ENCODE results near the gene GPC3. TPM values are rescaled to one million over a fixed set of nuclear protein-coding genes. Genes with fewer than 3 reads are reported as not detected.

Gene GPC3
- polyA plus RNA-seq, 1 of the 3 experiments (the other 2 are of a cell fraction), result 1.4 TPM

DNA sequence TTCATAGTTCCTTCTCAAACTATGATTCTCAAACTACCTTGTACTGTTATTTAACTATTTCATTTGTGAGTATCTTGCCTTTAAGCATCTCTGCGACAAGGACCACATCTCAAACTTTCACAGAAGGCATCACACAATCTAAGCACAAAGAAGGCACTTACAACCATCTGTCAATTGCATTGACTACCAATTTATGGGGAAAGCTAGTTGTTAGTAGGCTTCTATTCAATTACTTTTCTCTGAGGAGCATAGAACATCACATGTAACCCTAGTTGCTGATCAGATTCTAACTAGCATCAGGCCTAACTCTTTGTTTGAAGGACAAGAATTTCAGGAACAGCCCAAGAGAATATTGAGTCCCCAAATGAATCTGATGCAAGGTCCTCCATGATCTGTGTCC is 74.9 kb downstream of the GPC3 start:
- H3F3A ChIP-seq (replicated peaks; ENCODE audit: insufficient read depth), result no peaks in the 10 kb centered on the region
- H3K4me3 ChIP-seq (ENCODE audit: low read depth in 2 of 2, low read length in 1 of 2), result no peak overlapping the region
- no peak overlapping the region for H3K9ac ChIP-seq
- no peaks in the 10 kb centered on the region for H3K4me1 ChIP-seq (ENCODE audit: control insufficient read depth in 1 of 2, insufficient read depth in 2 of 2, low read depth in 1 of 2, low read length in 1 of 2)
- WGBS (ENCODE audit: low lambda C conversion rate), result 16% methylated on average over 1 of the region's 1 CpG
- no peaks in the 10 kb centered on the region for H3K36me3 ChIP-seq (replicated peaks in 1 of 2; ENCODE audit: control insufficient read depth in 1 of 2, insufficient read depth in 2 of 2, low read length in 1 of 2)
- no peak overlapping the region for H2AFZ ChIP-seq (ENCODE audit: low read depth)
- no peaks in the 10 kb centered on the region for H3K9me2 ChIP-seq
- no peak for TF ChIP-seq FOXJ3 (CRISPR knock-in tag; IDR thresholded peaks at IDR 0.05)
- TF ChIP-seq EP300 (IDR thresholded peaks at IDR 0.05; ENCODE audit: borderline replicate concordance in 1 of 2, low read depth in 1 of 2, low read length in 1 of 2), result no peak
- TF ChIP-seq, protein P1, sequence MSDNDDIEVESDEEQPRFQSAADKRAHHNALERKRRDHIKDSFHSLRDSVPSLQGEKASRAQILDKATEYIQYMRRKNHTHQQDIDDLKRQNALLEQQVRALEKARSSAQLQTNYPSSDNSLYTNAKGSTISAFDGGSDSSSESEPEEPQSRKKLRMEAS (IDR thresholded peaks at IDR 0.05; ENCODE audit: low read depth), result no peak
- TF ChIP-seq, protein P2, sequence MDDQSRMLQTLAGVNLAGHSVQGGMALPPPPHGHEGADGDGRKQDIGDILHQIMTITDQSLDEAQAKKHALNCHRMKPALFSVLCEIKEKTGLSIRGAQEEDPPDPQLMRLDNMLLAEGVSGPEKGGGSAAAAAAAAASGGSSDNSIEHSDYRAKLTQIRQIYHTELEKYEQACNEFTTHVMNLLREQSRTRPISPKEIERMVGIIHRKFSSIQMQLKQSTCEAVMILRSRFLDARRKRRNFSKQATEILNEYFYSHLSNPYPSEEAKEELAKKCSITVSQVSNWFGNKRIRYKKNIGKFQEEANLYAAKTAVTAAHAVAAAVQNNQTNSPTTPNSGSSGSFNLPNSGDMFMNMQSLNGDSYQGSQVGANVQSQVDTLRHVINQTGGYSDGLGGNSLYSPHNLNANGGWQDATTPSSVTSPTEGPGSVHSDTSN (IDR thresholded peaks at IDR 0.05), result no peak
- no peak for TF ChIP-seq POLR2AphosphoS5 (IDR thresholded peaks at IDR 0.05; ENCODE audit: low read depth, low read length)
- TF ChIP-seq, protein P3, sequence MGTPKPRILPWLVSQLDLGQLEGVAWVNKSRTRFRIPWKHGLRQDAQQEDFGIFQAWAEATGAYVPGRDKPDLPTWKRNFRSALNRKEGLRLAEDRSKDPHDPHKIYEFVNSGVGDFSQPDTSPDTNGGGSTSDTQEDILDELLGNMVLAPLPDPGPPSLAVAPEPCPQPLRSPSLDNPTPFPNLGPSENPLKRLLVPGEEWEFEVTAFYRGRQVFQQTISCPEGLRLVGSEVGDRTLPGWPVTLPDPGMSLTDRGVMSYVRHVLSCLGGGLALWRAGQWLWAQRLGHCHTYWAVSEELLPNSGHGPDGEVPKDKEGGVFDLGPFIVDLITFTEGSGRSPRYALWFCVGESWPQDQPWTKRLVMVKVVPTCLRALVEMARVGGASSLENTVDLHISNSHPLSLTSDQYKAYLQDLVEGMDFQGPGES (IDR thresholded peaks at IDR 0.05; ENCODE audit: low read depth, low read length), result no peak
- TF ChIP-seq FOSL2 (IDR thresholded peaks at IDR 0.05; ENCODE audit: borderline replicate concordance, low read depth), result no peak
- TF ChIP-seq NRF1 (IDR thresholded peaks at IDR 0.05; ENCODE audit: low read depth, low read length), result no peak
- TF ChIP-seq YY1 (IDR thresholded peaks at IDR 0.05; ENCODE audit: low read depth), result no peak
- no peak for TF ChIP-seq RAD21 (IDR thresholded peaks at IDR 0.05; ENCODE audit: low read length)
- no peak for TF ChIP-seq MXI1 (IDR thresholded peaks at IDR 0.05; ENCODE audit: low read depth, low read length)
- TF ChIP-seq EZH2phosphoT487 (IDR thresholded peaks at IDR 0.05; ENCODE audit: borderline replicate concordance, low read depth), result no peak
- no peak for TF ChIP-seq TCF12 (IDR thresholded peaks at IDR 0.05)
- no peaks in the 10 kb centered on the region for H3K79me2 ChIP-seq (ENCODE audit: insufficient read depth)
- no peaks in the 10 kb centered on the region for H4K20me1 ChIP-seq (ENCODE audit: insufficient read depth)
- H3K4me2 ChIP-seq, result no peak overlapping the region
- no peaks in the 10 kb centered on the region for H3K9me3 ChIP-seq
- ChIA-PET POLR2A (no interaction called here), CTCF (no interaction called here)
- H3K27ac ChIP-seq (ENCODE audit: low read depth in 2 of 2, low read length in 1 of 2), result no peak overlapping the region
- DNase-seq, result no peak
- H3K27me3 ChIP-seq (ENCODE audit: insufficient read depth), result peaks cover 6% of the 10 kb centered on the region; the same call in 1 of the 2 replicates

DNA sequence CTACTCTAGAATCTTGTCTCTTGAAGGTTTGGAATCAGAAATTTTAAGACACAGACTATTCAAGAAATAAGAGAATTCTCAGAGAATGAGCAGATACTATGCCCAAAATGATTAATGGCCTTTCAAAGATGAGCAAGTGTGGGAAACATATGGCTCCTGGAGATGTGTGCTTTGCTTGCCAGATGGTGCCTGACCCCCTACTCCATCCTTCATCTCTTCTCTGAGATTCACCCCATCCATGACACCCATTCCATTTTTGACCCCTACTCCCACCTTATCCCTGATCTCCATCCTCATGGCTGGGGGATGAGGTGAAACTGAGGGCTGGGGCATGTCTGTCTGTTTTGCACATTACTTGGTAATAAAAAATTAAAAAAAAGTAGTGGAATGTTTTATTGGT is 75.5 kb downstream of the GPC3 start:
- no peaks in the 10 kb centered on the region for H3K4me1 ChIP-seq (ENCODE audit: control insufficient read depth in 1 of 2, insufficient read depth in 2 of 2, low read depth in 1 of 2, low read length in 1 of 2)
- H3K4me3 ChIP-seq (ENCODE audit: low read depth in 2 of 2, low read length in 1 of 2), result no peak overlapping the region
- H3F3A ChIP-seq (replicated peaks; ENCODE audit: insufficient read depth), result no peaks in the 10 kb centered on the region
- POLR2A ChIA-PET, result no interaction called here
- DNase-seq, result no peak
- no peaks in the 10 kb centered on the region for H4K20me1 ChIP-seq (ENCODE audit: insufficient read depth)
- H2AFZ ChIP-seq (ENCODE audit: low read depth), result no peak overlapping the region
- TF ChIP-seq, protein P3 (IDR thresholded peaks at IDR 0.05; ENCODE audit: low read depth, low read length), result no peak
- no peak for TF ChIP-seq NFIC (IDR thresholded peaks at IDR 0.05; ENCODE audit: borderline replicate concordance)
- TF ChIP-seq, protein P4, sequence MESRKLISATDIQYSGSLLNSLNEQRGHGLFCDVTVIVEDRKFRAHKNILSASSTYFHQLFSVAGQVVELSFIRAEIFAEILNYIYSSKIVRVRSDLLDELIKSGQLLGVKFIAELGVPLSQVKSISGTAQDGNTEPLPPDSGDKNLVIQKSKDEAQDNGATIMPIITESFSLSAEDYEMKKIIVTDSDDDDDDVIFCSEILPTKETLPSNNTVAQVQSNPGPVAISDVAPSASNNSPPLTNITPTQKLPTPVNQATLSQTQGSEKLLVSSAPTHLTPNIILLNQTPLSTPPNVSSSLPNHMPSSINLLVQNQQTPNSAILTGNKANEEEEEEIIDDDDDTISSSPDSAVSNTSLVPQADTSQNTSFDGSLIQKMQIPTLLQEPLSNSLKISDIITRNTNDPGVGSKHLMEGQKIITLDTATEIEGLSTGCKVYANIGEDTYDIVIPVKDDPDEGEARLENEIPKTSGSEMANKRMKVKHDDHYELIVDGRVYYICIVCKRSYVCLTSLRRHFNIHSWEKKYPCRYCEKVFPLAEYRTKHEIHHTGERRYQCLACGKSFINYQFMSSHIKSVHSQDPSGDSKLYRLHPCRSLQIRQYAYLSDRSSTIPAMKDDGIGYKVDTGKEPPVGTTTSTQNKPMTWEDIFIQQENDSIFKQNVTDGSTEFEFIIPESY (IDR thresholded peaks at IDR 0.05; ENCODE audit: borderline replicate concordance, low read depth), result no peak
- peaks cover 6% of the 10 kb centered on the region; the same call in 1 of the 2 replicates for H3K27me3 ChIP-seq (ENCODE audit: insufficient read depth)
- no peak overlapping the region for H3K9ac ChIP-seq
- no peaks in the 10 kb centered on the region for H3K9me3 ChIP-seq
- H3K4me2 ChIP-seq, result no peak overlapping the region
- CTCF ChIA-PET, result interaction anchor here (1.4 kb wide), 1 partner anchor 9 kb away, joined by 5 read pairs; no protein-coding TSS in a partner anchor
- no peaks in the 10 kb centered on the region for H3K36me3 ChIP-seq (replicated peaks in 1 of 2; ENCODE audit: control insufficient read depth in 1 of 2, insufficient read depth in 2 of 2, low read length in 1 of 2)
- H3K9me2 ChIP-seq, result no peaks in the 10 kb centered on the region
- H3K79me2 ChIP-seq (ENCODE audit: insufficient read depth), result no peaks in the 10 kb centered on the region
- no peak overlapping the region for H3K27ac ChIP-seq (ENCODE audit: low read depth in 2 of 2, low read length in 1 of 2)

All from SK-N-SH (cell line).